A549 (cell line): ENCODE measurements around the gene USP9X. TPM values are rescaled to one million over a fixed set of nuclear protein-coding genes. Genes with fewer than 3 reads are reported as not detected.
A peak's percentile ranks its signal among the peaks of the same experiment; 100 is the strongest.

Experiments used
- ATAC-seq, 2 experiments: fragments of 200-7000 bp in 1 of 2; fragments of >200 bp in 1 of 2; cut with Nextera tagmentation in 1 of 2; cut with Tn5 transposase in 1 of 2; 3 replicates each; pipeline versions ENCODE4 v1.8.0 to v1.9.1; 2018 to 2020; ENCODE audit warnings: mild to moderate bottlenecking in 1 of 2, moderate library complexity in 1 of 2
- CTCF ChIA-PET: fragments of 300-600 bp; sonication (Branson Sonifier 250); formaldehyde crosslinking; extraction: SDS; loops from one replicate; lab custom pipeline; 2021; ENCODE audit warnings: antibody characterized with exemption, inconsistent platforms; lab: Yijun Ruan, JAX
- POLR2A ChIA-PET: fragments of 350-600 bp; formaldehyde crosslinking; extraction: SDS; loops from one replicate; lab custom pipeline; 2021; ENCODE audit warnings: antibody characterized with exemption, inconsistent platforms; lab: Yijun Ruan, JAX
- DNase-seq, 2 experiments: peaks; one replicate each; pipeline versions ENCODE4 v3.0.0 to v3.0.0-alpha.2; 2011 to 2016; ENCODE audit warnings: low read depth in 1 of 2, low spot score in 1 of 2
- FAIRE-seq: peaks from 2 replicates; lab custom pipeline; 2011; peaks lifted over from hg19 to GRCh38; lab: Jason Lieb, UNC
- H3K27ac ChIP-seq, 2 experiments: fragments of >200 bp; sonication (Bioruptor Twin); formaldehyde crosslinking; 3 replicates each; pipeline ENCODE4 v1.5.1; 2016 to 2017
- H3K4me1 ChIP-seq: fragments of >200 bp; sonication (Bioruptor Twin); formaldehyde crosslinking; 3 replicates; pipeline ENCODE4 v1.6.1; 2016
- H3K4me2 ChIP-seq: fragments of >200 bp; sonication (Bioruptor Twin); formaldehyde crosslinking; 3 replicates; pipeline ENCODE4 v1.6.1; 2016
- H3K4me3 ChIP-seq: fragments of >200 bp; sonication (Bioruptor Twin); formaldehyde crosslinking; 3 replicates; pipeline ENCODE4 v1.5.1; 2016
- H3K9me3 ChIP-seq: fragments of >200 bp; sonication (Bioruptor Twin); formaldehyde crosslinking; 3 replicates; pipeline ENCODE4 v1.6.1; 2016
- BCL3 ChIP-seq: fragments of >200 bp; sonication (Bioruptor Twin); formaldehyde crosslinking; IDR thresholded peaks from 3 replicates; pipeline ENCODE4 v1.6.1; 2016
- CBX8 ChIP-seq: fragments of 200-600 bp; sonication (generic); IDR thresholded peaks from 2 replicates; pipeline ENCODE4 v1.6.1; 2016
- CEBPB ChIP-seq, 2 experiments: fragments of >200 bp in 1 of 2; sonication (Bioruptor Twin) in 1 of 2; formaldehyde crosslinking in 1 of 2; IDR thresholded peaks; 2 replicates each; pipeline ENCODE4 v1.6.1; 2012 to 2016
- CHD2 ChIP-seq: fragments of 150-350 bp; IDR thresholded peaks from 2 replicates; pipeline ENCODE4 v1.6.1; 2014; ENCODE audit warnings: low read length; ENCODE audit not compliant: partially characterized antibody
- CTCF ChIP-seq: fragments of >200 bp; sonication (Bioruptor Twin); formaldehyde crosslinking; IDR thresholded peaks from 3 replicates; pipeline ENCODE4 v1.5.1; 2016
- EHF ChIP-seq: fragments of 250-450 bp; sonication (Bioruptor Pico); IDR thresholded peaks from 2 replicates; pipeline ENCODE4 v1.5.0; 2020; ENCODE audit warnings: mild to moderate bottlenecking
- ELK1 ChIP-seq: fragments of 150-350 bp; IDR thresholded peaks from 2 replicates; pipeline ENCODE4 v1.6.1; 2014; ENCODE audit warnings: low read depth, mild to moderate bottlenecking, low read length
- ESRRA ChIP-seq: fragments of 150-350 bp; IDR thresholded peaks from 2 replicates; pipeline ENCODE4 v1.6.1; 2014; ENCODE audit warnings: mild to moderate bottlenecking, low read length, borderline replicate concordance
- FOSL2 ChIP-seq, 2 experiments: fragments of 450-650 bp in 1 of 2; fragments of >200 bp in 1 of 2; sonication (Bioruptor Twin) in 1 of 2; formaldehyde crosslinking; IDR thresholded peaks; 2 replicates each; pipeline versions ENCODE4 v1.5.0 to v1.6.1; 2016 to 2020; ENCODE audit warnings: mild to moderate bottlenecking in 1 of 2, moderate library complexity in 1 of 2
- FOXS1 ChIP-seq: fragments of 250-450 bp; sonication (Bioruptor Pico); IDR thresholded peaks from 2 replicates; pipeline ENCODE4 v1.5.0; 2020; ENCODE audit warnings: mild to moderate bottlenecking, moderate library complexity
- HES2 ChIP-seq: fragments of >200 bp; sonication (Bioruptor Twin); formaldehyde crosslinking; IDR thresholded peaks from 2 replicates; pipeline ENCODE4 v1.6.1; 2016
- HEYL ChIP-seq: fragments of 250-450 bp; sonication (Bioruptor Pico); IDR thresholded peaks from 2 replicates; pipeline ENCODE4 v1.8.0; 2021; ENCODE audit warnings: mild to moderate bottlenecking, moderate library complexity
- HMGXB4 ChIP-seq: fragments of 250-450 bp; sonication (Bioruptor Pico); IDR thresholded peaks from 2 replicates; pipeline ENCODE4 v1.5.0; 2021; ENCODE audit warnings: mild to moderate bottlenecking, moderate library complexity, borderline replicate concordance
- HOXA7 ChIP-seq: fragments of 250-450 bp; sonication (Bioruptor Pico); IDR thresholded peaks from 2 replicates; pipeline ENCODE4 v1.5.0; 2020; ENCODE audit warnings: mild to moderate bottlenecking, moderate library complexity
- HOXB13 ChIP-seq: fragments of 250-450 bp; sonication (Bioruptor Pico); IDR thresholded peaks from 2 replicates; pipeline ENCODE4 v1.5.0; 2020; ENCODE audit warnings: low read depth, mild to moderate bottlenecking, moderate library complexity
- JUN ChIP-seq, 2 experiments: fragments of >200 bp; sonication (Bioruptor Twin); formaldehyde crosslinking; IDR thresholded peaks; 2 replicates in 1 of 2; 3 replicates in 1 of 2; pipeline ENCODE4 v1.6.1; 2016 to 2017
- JUNB ChIP-seq: fragments of >200 bp; sonication (Bioruptor Twin); formaldehyde crosslinking; IDR thresholded peaks from 2 replicates; pipeline ENCODE4 v1.6.1; 2016
- MAFK ChIP-seq: fragments of 450-650 bp; IDR thresholded peaks from 2 replicates; pipeline ENCODE4 v1.6.1; 2014; ENCODE audit not compliant: partially characterized antibody
- MAX ChIP-seq: IDR thresholded peaks from 2 replicates; pipeline ENCODE4 v1.6.1; 2012
- MAZ ChIP-seq: fragments of 150-350 bp; IDR thresholded peaks from 2 replicates; pipeline ENCODE4 v1.6.1; 2014; ENCODE audit warnings: antibody characterized with exemption, low read depth, low read length, borderline replicate concordance
- NFE2L2 ChIP-seq: fragments of 150-350 bp; conservative IDR thresholded peaks from 2 replicates; pipeline ENCODE4 v1.6.1; 2014; ENCODE audit warnings: low read length
- PBX3 ChIP-seq: IDR thresholded peaks from 2 replicates; pipeline ENCODE4 v1.6.1; 2012
- POLR2A ChIP-seq: IDR thresholded peaks from 2 replicates; pipeline ENCODE4 v1.6.1; 2012; ENCODE audit warnings: mild to moderate bottlenecking, low read length
- RAD21 ChIP-seq, 2 experiments: fragments of >200 bp in 1 of 2; sonication (Bioruptor Twin) in 1 of 2; formaldehyde crosslinking in 1 of 2; IDR thresholded peaks in 1 of 2; conservative IDR thresholded peaks in 1 of 2; 2 replicates in 1 of 2; 3 replicates in 1 of 2; pipeline ENCODE4 v1.6.1; 2012 to 2018; ENCODE audit warnings: inconsistent platforms in 1 of 2
- RARB ChIP-seq: fragments of 250-450 bp; sonication (Bioruptor Pico); IDR thresholded peaks from 2 replicates; pipeline ENCODE4 v1.8.0; 2021; ENCODE audit warnings: mild to moderate bottlenecking, moderate library complexity
- RNF2 ChIP-seq: fragments of 200-600 bp; sonication (generic); IDR thresholded peaks from 2 replicates; pipeline ENCODE4 v1.6.1; 2016; ENCODE audit warnings: low read depth, mild to moderate bottlenecking, antibody characterized with exemption, moderate library complexity, borderline replicate concordance
- SMC3 ChIP-seq: fragments of >200 bp; sonication (Bioruptor Twin); formaldehyde crosslinking; IDR thresholded peaks from 3 replicates; pipeline ENCODE4 v1.6.1; 2018; ENCODE audit warnings: inconsistent platforms
- SREBF2 ChIP-seq: fragments of 450-650 bp; IDR thresholded peaks from 2 replicates; pipeline ENCODE4 v1.6.1; 2014; ENCODE audit warnings: mild to moderate bottlenecking, moderate library complexity
- TFCP2L1 ChIP-seq: fragments of 250-450 bp; sonication (Bioruptor Pico); IDR thresholded peaks from 2 replicates; pipeline ENCODE4 v1.5.0; 2021; ENCODE audit warnings: mild to moderate bottlenecking
- USF2 ChIP-seq: fragments of 450-650 bp; IDR thresholded peaks from 2 replicates; pipeline ENCODE4 v1.6.1; 2014; ENCODE audit warnings: antibody characterized with exemption
- ZC3H11A ChIP-seq: fragments of 450-650 bp; IDR thresholded peaks from 2 replicates; pipeline ENCODE4 v1.6.1; 2014; ENCODE audit warnings: antibody characterized with exemption, mild to moderate bottlenecking
- ZNF302 ChIP-seq: fragments of 250-450 bp; sonication (Bioruptor Pico); IDR thresholded peaks from 2 replicates; pipeline ENCODE4 v1.9.0; 2021; ENCODE audit warnings: inconsistent platforms, mild to moderate bottlenecking, moderate library complexity
- WGBS: methylation state at CpG from one replicate; pipeline ENCODE4 v1.1.6; 2017; ENCODE audit errors: missing lambda C conversion rate; 5-methylcytosine and 5-hydroxymethylcytosine counted together
- polyA plus RNA-seq, 4 experiments: library from polyadenylated mRNA; depleted of rRNA in 3 of 4; stranded (reverse); fragments of >200 nt; fragmentation: RNase III in 1 of 4; extraction: RNeasy Plus Mini Kit Qiagen cat#74134 plus additional on column Dnase treatment in 1 of 4; gene quantifications; 2 replicates in 3 of 4; 3 replicates in 1 of 4; pipeline ENCODE4 v1.2.3, GENCODE V29; 2011 to 2017

The USP9X gene
- polyA plus RNA-seq, 2 of the 4 experiments (the other 2 are of a cell fraction), result 30.7 to 70.4 TPM

GRCh38 chrX:41275661-41276609, 190.7 kb downstream of the USP9X start:
- peak overlapping the region; percentile 93 to 98 for H3K27ac ChIP-seq
- peak overlapping the region; percentile 98 for H3K4me2 ChIP-seq
- DNase-seq, result peak; percentile 81 to 84
- POLR2A ChIA-PET, result interaction anchor here (1.5 kb wide), 2 partner anchors 58 to 166 kb away, joined by 4 to 5 read pairs; partner anchors contain the start of gene DDX3X
- CTCF ChIA-PET, result interaction anchor here (0.6 to 4.7 kb wide), 14 partner anchors 8 to 358 kb away, joined by 3 to 35 read pairs (median 4); no protein-coding TSS in a partner anchor
- peak; percentile 76 for FAIRE-seq
- H3K4me1 ChIP-seq, result peaks cover 7% of the 10 kb centered on the region
- H3K9me3 ChIP-seq, result no peaks in the 10 kb centered on the region
- WGBS, result 6% methylated on average over 19 of the region's 54 CpGs
- peak; percentile 96 to 97 for ATAC-seq
- H3K4me3 ChIP-seq, result peak overlapping the region; percentile 54
- TF ChIP-seq SREBF2, result no peak
- TF ChIP-seq JUN (IDR thresholded peaks at IDR 0.05), result peak in 1 of 2 experiments; percentile 6; a peak in 1 of 5 replicates
- TF ChIP-seq PBX3, result no peak
- no peak for TF ChIP-seq CHD2
- no peak for TF ChIP-seq CBX8
- TF ChIP-seq MAX, result peak; percentile 56
- TF ChIP-seq HMGXB4 (CRISPR knock-in tag), result no peak
- no peak for TF ChIP-seq FOXS1 (CRISPR knock-in tag)
- no peak for TF ChIP-seq ZNF302 (CRISPR knock-in tag)
- no peak for TF ChIP-seq MAZ
- no peak for TF ChIP-seq FOSL2 (IDR thresholded peaks at IDR 0.05)
- TF ChIP-seq FOSL2 (CRISPR knock-in tag; IDR thresholded peaks at IDR 0.05), result no peak
- no peak for TF ChIP-seq NFE2L2
- TF ChIP-seq HOXA7 (CRISPR knock-in tag), result no peak
- no peak for TF ChIP-seq HEYL
- no peak for TF ChIP-seq CEBPB (IDR thresholded peaks at IDR 0.05)
- TF ChIP-seq MAFK, result no peak
- TF ChIP-seq JUNB, result no peak
- TF ChIP-seq USF2, result no peak
- TF ChIP-seq RAD21 (conservative IDR thresholded peaks at IDR 0.05 in 1 of 2, IDR thresholded peaks at IDR 0.05 in 1 of 2), result peak; percentile 72 to 87
- TF ChIP-seq TFCP2L1 (CRISPR knock-in tag), result no peak
- no peak for TF ChIP-seq ESRRA
- peak; percentile 60 for TF ChIP-seq CTCF
- no peak for TF ChIP-seq RARB (CRISPR knock-in tag)
- no peak for TF ChIP-seq EHF (CRISPR knock-in tag)
- no peak for TF ChIP-seq HOXB13 (CRISPR knock-in tag)
- no peak for TF ChIP-seq ELK1
- TF ChIP-seq RNF2, result no peak
- no peak for TF ChIP-seq HES2
- peak; percentile 83 for TF ChIP-seq SMC3
- no peak for TF ChIP-seq BCL3
- TF ChIP-seq ZC3H11A, result no peak
- TF ChIP-seq POLR2A, result peak; percentile 45
